GM21390 (cell line): ENCODE data around the gene CRISPLD2.

Source experiments
- ATAC-seq: cut with Tn5 transposase; IDR thresholded peaks from one replicate; pipeline ENCODE4 v1.9.1; 2021; ENCODE audit not compliant: unreplicated experiment

CRISPLD2 gene

DNA sequence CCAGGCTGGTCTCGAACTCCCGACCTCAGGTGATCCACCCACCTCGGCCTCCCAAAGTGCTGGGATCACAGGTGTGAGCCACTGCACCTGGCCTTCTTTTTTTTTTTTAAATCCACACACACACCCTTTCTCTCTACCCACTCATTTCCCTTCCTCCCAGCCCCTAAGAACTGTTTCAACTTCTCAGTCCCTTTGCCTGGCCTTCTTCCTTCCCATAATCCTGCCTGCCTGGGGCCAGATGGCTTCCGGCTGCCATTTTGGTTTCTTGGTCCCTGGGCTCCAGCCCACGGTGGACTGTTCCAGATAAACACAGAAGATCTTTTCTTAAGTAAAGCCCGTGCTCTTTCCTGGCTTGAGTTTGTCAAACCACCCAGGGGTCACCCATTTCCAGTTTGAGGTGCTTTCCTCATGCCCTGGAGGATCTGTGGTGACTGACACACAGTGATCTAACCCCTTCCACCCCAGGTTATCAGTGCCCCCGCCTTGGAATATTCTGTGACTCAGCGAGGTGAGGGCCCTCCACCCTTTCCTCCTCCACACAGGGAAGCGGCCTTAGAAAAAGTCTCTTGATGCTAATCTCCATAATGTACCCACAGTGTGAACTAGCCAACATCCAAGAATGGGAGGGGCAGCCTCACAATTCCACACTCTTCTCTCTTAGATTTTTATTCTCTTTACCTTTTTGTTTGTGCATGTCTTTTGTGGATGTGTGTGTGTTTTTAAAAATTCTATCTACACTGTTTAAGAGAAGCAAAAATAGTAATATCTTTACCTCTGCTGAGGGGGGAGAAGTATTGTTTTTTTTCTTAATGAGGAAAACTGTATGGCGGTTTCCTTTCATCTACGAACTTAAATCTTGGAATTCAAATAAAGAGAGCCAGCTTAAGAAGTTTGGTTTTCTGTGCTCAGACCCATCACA is 60.0 kb downstream of the CRISPLD2 start:
- no peak for ATAC-seq

DNA sequence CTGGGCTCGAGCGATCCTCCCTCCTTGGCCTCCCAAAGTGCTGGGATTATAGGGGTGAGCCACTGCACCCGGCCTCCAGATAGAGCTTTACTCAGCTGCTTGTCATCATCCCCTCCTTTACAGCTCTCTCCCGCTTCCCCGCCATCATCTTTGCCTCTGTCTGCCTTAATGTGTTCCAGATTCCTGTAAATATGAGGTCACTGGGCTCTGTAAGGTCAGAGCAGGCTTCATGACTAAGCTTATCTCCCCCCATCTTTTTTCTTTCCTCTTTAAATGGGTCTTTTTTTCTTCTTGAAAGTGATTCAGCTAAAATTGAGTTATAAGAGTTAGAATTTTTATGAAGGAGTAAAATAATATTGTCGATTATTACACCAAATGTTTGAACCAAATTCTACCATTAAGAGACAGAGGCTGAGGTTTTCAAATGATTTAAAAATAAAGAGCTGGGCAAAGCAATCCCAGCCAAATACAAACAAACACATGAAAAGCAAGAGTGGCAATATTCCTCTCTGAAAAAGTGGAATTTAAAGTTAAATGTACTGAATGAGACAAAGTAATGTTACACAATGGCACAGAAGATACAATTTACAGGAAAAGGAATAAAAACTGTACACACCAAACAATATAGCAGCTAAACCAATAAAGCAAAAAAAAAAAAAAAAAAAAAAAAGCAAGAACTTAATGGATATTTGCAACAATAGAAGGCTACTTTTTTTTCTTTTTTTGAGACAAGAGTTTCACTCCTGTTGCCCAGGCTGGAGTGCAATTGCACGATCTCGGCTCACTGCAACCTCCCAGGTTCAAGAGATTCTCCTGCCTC is 62.1 kb downstream of the CRISPLD2 start:
- ATAC-seq = no peak

DNA sequence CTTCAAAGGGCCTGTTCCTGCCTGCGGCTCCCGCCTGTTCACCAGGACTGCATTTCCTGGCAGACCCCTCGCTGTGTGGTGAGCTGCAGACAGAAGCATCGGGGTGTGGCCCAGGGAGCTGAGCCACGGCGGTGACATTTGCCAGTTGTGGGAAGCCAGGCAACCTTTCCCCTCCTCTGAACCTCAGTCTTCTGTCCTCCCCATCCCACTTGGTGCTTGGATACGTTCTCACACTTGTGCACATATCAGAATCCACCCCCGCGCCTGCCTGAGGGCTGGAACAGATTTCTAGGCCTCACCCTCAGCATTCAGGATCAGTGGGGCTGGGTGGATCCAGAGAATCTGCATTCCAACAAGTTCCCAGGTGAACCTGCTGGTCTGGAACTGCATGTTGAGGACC is 63.5 kb downstream of the CRISPLD2 start:
- ATAC-seq = no peak

DNA sequence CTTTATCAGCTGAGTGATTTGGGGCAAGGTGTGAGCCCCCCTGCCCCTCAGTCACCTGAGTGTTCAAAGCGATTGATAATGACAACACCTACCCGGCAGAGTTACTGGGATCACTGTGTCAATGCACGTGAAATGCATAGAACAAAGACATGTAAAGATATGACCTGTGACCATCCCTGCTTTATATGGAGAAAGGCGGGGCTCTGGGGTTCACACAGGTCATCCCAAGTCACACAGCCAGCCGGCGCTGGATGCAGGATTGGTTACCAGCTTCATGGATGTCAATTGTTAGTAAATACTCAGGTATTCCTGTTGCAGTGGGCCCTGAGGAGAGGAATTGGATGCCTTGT is 64.4 kb downstream of the CRISPLD2 start:
- ATAC-seq = no peak

DNA sequence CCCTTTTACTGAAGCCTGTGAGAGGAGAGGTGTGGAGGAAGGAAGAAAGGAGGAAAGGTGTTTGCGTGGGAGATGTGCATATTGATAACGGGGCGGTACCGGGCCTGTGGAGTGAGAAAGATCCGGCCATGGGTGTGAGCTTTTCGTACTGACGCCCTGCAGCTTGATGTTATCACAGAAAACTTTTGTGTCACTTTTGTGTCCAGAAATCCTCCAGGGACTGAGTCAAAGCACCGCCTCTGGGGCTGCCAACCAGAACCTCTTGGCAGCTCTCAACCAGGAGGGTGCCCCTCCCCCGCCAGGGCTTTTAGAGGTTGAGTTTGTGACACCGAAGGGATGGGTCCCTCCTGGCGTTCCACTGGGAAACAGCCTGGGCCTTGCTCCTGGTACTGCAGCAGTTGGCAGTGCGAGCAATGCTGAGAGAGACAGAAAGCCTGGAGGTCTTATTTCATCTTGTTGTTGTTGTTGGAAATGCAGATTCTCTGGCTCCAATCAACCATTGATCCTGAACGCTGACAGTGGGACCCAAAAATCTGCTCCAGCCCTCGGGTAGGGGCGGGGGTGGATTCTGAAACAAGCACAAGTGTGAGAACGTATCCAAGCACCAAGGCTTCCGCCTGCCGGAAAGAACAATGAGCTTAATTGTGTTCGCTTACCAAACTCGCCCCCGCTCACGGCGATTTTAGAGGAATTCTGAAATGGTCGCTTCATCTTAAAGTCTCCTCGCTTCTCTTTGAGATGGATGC is 65.0 kb downstream of the CRISPLD2 start:
- ATAC-seq = no peak

DNA sequence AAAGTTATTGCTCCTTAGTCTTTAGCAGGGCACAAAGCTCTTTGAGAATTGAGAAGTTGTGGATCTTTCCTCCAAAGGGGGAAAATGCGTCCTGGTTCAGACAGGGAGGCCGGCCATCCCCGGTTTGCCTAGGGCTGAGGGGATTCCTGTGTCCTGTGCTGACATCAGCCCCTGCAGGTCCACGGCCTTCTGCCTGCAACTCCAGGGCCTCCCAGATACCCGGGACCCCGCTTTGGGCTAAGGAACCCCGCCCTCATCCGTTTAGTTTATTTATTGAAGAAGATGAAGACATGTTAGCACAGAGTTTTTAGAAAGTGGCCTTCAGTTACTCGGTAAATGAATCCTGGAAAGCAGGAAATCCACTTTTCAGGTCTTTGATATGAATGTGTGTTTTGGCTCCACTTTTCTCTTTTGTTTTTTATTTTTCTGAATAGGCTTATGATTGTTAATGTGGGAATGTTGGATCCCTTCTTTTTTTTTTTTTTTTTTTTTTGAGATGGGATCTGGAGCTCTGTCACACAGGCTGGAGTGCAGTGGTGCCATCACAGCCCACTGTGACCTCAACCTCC is 65.6 kb downstream of the CRISPLD2 start:
- no peak for ATAC-seq

DNA sequence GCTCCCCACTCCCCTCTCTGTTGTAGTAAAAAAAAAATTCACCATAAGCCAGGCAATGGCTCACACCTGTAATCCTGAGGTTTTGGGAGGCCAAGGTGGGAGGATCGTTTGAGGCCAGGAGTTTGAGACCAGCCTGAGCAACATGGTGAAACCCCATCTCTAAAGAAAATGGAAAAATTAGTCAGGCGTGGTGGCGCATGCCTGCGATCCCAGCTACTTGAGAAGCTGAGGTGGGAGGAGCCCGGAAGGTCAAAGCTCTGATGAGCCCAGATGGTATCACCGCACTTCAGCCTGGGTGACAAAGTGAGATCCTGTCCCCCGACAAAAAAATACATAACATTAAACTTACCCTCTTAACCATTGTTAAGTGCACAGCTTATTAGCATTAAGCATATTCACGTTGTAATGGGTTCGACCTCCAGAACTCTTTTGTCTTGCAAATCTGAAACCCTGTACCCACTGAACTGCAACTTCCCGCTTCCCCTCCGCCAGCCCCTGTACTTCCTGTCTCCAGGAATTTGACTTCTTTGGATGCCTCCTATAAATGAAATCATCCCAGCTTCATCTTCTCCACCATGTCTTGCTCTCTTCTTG is 66.8 kb downstream of the CRISPLD2 start:
- ATAC-seq = no peak

DNA sequence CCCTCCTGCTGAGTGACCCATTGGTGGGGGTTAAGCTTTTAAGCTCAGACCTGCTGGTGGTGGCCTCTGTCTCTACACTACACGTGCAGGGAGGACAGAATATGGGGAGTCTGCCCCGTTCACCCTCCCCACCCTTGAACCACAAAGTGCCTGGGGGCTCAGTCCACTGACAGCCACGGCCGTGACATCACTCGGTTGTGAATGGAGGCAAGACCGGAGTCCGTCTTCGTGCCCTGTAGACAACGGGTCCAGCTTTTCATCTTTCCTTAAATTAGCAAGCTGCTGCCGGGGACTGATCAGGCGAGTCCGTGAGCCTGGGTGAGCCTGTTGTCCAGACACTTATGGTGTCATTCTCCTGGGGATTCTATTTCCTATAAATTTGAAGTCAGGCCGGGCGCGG is 67.4 kb downstream of the CRISPLD2 start:
- no peak for ATAC-seq

DNA sequence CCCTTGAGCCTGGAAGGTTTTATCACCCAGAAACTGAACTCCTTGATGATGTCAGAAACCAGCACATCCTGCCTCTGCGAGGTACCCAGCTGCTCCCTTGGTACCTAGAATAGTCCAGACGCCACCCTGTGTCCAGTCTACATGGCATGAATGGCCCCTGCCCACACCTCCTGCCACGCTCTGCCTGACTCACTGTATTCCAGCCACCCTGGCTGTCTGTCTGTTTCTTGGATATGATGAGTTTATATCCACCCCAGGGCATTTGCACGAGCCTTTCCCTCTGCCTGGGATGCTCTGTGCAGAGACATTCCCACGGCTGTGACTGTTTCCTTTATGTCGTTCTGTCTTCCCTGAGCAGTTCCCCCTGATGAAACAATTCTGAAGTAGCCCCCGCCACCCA is 68.7 kb downstream of the CRISPLD2 start:
- no peak for ATAC-seq

DNA sequence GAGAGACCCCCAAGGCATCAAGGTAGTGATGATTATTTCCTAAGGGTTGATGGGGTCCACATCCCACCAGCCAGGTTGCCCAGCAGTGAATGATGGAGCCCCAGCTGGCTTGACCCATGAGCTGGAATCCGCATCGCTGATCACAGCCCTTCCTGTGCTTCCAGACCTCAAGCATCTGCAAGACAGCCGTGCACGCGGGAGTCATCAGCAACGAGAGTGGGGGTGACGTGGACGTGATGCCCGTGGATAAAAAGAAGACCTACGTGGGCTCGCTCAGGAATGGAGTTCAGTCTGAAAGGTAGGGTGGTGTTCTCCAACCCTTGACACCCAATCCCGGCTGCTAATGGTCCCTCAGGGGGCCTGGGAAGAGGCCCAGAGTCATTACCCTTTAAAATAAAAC is 69.3 kb downstream of the CRISPLD2 start:
- ATAC-seq = no peak

DNA sequence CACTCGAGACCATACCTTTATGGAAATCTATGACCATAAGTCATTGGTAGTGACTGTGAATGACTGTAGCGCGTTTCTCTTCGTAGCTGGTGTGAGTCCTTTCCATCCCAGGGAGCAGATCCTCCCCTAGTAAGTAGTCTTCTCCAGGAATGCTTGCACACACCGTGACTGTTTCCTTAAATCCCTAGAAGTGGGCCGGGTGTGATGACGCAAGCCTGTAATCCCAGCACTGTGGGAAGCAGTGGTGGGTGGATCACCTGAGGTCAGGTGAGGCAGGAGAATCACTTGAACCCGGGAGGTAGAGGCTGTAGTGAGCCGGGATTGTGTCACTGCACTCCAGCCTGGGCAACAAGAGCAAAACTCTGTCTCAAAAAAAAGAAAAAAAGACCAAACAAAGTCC is 70.6 kb downstream of the CRISPLD2 start:
- no peak for ATAC-seq

DNA sequence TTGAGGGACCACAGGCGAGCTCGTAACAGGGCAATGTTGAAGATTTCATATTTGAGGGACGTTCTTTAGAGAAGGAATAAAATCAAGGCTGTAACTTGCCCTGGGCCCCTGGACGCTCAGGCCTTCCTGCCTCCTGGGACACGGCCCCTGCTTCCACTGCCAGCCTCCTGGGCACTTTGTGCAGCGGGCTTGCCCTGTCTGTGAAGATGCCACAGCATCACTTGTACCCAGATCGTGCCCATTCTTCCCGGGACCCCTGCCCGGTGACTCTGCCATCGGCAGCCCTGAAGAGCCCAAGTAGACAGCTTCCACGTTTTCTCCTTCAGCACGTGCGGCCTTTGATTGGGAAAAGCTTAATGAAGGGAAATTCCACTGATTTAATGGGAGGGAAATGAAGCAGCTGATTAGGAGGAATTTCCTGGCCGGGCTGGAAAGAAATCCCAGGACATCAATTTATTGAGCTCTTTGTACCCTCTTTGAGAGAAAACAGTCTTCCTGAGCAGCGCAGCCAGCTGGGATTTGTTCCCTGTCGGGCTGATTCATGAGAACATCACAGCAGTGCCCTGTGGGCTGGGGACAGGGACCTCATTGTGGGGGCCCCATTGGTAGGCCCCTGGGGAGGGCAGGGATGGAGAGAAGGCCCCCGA is 71.5 kb downstream of the CRISPLD2 start:
- no peak for ATAC-seq

DNA sequence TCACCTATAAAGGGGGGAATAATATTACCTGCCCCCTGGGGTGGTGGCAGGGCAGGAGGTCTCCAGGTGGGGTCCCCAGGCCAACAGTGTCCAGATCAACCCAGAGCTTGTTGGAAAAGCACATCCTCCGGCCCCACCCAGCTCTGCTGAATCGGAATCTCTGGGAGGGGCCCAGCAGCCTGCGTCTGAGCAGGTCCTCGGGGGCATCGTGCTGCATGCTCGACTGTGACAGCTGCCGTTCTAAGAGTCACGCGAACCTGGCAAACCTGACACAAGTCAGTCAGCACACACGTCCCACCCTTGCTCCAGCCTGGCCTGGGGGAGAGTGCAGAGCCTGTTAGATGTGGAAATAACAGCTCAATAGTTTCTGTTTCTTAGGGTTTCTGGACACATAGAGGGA is 72.3 kb downstream of the CRISPLD2 start:
- ATAC-seq = no peak

DNA sequence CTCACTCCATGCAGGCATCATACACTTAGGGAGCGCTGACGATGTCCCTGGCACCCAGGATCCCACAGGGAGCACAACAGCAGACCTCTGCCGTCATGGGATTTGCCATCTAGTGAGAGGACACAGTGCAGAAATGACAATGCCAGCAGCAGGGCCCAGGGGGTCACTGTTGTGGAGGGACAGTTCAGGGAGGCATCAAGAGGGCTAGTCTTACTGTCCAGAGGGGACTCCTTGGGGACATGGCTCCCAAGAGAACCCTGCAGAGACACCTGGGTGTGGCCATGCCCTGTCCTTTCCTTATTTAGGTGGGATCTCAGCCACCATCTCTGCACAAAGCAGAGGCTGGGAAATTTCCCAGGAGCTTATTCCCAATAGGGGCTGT is 73.7 kb downstream of the CRISPLD2 start:
- no peak for ATAC-seq

DNA sequence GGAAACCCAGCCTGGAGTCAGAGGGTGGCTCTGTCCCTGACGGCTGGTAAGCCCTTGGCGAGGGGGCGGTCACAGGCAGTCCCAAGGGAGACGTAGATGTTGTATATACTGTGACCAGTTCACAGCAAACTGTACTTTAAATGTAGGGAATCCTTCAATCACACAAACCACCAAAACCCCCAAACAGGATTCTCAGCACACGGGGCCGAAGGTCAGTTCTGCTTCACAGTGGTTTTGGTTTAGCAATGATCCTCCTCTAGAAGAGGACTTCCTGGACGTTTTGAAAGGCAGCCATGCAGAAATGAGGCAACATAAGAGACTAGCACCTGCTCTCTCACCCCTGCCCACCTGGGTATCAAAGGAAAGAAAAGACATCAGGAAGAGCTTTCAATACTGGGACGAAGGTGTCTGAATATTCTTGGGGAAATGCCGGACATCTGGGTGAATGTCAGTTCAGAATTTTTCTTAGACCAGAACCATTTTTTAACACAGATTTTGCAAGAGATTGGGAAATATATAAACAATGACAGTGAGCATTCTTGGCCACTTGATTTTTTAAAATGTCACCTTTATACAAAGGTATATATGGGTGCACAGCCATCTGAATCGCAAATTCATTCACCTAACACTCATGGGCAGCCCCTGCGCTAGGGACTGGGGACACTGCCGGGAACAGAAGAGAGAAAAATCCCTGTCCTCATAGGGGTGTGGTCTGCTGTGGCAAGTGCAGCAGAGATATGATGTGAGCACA is 74.2 kb downstream of the CRISPLD2 start:
- ATAC-seq = no peak

DNA sequence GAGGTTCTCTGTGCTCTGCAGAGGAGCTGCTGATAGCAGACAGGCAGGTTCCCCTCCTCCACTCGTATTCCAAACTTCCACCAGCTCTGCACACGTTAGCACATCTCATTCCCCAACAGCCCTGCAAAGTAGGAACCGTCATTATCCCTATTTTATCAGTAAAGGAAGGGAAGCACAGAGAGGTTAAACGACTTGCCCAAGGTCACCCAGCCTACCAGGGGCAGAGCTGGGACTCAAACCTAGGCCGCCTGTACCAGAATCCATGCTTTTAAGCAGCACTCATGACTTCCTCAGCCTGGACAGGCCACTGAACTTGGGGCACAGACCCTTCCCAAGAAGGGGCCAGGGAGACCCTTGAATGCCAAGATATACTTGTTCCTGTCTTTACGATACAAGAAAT is 75.2 kb downstream of the CRISPLD2 start:
- ATAC-seq = no peak

DNA sequence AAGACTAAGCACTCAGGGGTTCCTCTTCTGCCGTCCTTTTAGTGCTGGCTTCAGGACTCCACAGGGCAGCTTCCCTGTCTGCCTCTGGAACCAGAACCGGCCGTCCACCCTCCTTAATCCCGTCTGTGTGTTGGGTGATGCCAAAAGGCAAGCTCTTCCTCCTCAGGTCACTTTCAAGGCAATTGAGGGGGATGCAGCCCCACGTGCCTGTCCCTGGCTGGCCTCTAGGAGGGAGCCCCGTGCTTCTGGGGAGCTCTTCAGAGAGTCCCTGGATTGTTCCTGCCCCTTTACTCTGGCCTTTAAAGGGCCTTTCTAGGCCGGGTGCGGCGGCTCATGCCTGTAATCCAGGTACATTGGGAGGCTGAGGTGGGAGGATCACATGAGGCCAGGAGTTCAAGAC is 77.1 kb downstream of the CRISPLD2 start:
- no peak for ATAC-seq

DNA sequence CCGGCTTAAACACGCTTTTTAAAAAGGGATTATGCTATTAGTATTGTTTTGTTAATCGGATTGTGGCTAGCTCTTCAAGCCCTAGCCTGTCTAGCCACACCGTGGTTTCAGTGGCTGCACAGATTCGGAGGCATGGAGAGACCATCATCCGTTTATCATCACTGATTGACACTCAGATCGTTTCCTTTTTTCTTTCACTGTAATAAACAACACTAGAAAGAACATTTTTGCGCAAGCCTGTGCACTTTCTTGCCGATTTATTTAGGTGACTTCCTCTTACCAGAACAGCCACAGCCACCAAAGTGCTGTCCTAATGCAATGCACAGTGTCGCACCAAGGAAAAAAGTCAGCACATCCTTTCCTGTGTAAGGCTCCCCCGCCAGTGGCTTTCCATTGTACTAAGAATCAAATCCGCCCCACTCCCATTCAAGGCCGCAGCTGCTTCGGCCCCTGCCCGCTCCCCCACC is 78.2 kb downstream of the CRISPLD2 start:
- no peak for ATAC-seq

DNA sequence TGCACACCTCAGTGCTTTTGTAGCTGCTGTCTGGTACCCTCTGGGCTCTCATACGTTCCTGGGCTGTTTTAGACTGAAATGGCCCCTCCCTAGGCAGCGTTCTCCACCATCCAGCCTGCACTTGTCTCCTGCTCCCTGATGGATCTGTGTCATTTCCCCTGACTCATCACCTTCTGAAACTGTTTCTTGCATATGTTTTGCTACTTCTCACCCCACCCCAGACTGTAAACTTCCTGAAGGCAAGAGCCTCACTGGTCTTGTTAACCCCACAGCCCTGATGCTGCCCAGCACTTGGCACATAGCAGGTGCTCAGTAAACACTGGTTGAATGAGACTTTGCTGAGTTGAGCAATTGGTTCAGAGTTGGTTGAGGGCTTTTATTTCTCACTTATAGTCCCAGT is 78.7 kb downstream of the CRISPLD2 start:
- no peak for ATAC-seq

DNA sequence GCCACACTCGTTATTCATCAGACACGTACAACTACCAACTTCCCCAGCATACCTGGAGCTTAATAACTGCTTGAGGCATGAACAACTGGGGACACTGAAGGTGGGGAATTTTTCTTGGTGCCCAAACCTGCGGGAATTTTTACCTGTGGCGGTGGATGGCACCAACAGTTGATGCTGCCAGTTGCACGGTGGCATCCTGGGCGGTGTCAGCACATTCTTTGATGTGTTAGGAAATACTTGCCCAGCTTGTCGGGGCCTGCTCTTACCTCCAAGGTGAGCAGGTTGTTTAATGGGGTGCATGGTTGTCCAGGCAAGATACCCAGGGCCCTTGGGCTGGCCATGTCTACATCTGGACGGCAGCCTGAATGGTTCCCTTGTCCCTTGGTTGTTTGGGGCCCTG is 79.6 kb downstream of the CRISPLD2 start:
- no peak for ATAC-seq
